Epidermal melanocyte (primary cell): Measurements from ENCODE around the gene CFH.
"Not testable (repeated sequence)": the region's sequence is repeated elsewhere in the genome, so short reads cannot be mapped to it uniquely, and the experiment has no call there.

Source experiments
- DNase-seq: peaks from one replicate; pipeline ENCODE4 v3.0.0; 2011; ENCODE audit warnings: low spot score; ENCODE audit not compliant: insufficient read length

Gene CFH

GRCh38 chr1:196651637-196652215 lies at the start of gene CFH:
Gene CFH, plus strand, starts transcription at chr1:196652043. Its CDS starts 75 bp downstream, at chr1:196652118.
- no peak for DNase-seq

GRCh38 chr1:196603651-196604050 lies 48.2 kb upstream of the CFH start:
- DNase-seq = no peak

- no peak for DNase-seq
Measured at GRCh38 chr1:196607981-196608380, 43.9 kb upstream of the CFH start.

- no peak for DNase-seq
Measured at GRCh38 chr1:196608390-196609369, 43.2 kb upstream of the CFH start, which contains the start of gene KCNT2. Gene KCNT2, minus strand, starts transcription at chr1:196608440. Its CDS starts 131 bp downstream, at chr1:196608309.

GRCh38 chr1:196609370-196609737 lies 42.5 kb upstream of the CFH start:
- DNase-seq = no peak

GRCh38 chr1:196611873-196612272 lies 40.0 kb upstream of the CFH start:
- no peak for DNase-seq

GRCh38 chr1:196619721-196620120 lies 32.1 kb upstream of the CFH start:
- DNase-seq = no peak

GRCh38 chr1:196623079-196623478 lies 28.8 kb upstream of the CFH start:
- no peak for DNase-seq

GRCh38 chr1:196628838-196629237 lies 23.0 kb upstream of the CFH start:
- no peak for DNase-seq

GRCh38 chr1:196637606-196638005 lies 14.2 kb upstream of the CFH start:
- no peak for DNase-seq

GRCh38 chr1:196638466-196638865 lies 13.4 kb upstream of the CFH start:
- DNase-seq = no peak

GRCh38 chr1:196639291-196639690 lies 12.6 kb upstream of the CFH start:
- not testable (repeated sequence) for DNase-seq

- no peak for DNase-seq
Measured at GRCh38 chr1:196640976-196641375, 10.9 kb upstream of the CFH start.

GRCh38 chr1:196649990-196650389 lies 1.9 kb upstream of the CFH start:
- DNase-seq = no peak

GRCh38 chr1:196650403-196650802 lies 1.4 kb upstream of the CFH start:
- DNase-seq = no peak

- no peak for DNase-seq
Measured at GRCh38 chr1:196651079-196651478, 764 bp upstream of the CFH start.

- no peak for DNase-seq
Measured at GRCh38 chr1:196654271-196654670, 2.4 kb downstream of the CFH start.

- no peak for DNase-seq
Measured at GRCh38 chr1:196655071-196655470, 3.2 kb downstream of the CFH start.

- no peak for DNase-seq
Measured at GRCh38 chr1:196655494-196655893, 3.7 kb downstream of the CFH start.

- no peak for DNase-seq
Measured at GRCh38 chr1:196659471-196659870, 7.6 kb downstream of the CFH start.

- no peak for DNase-seq
Measured at GRCh38 chr1:196660272-196660671, 8.4 kb downstream of the CFH start.

GRCh38 chr1:196660852-196661251 lies 9.0 kb downstream of the CFH start:
- DNase-seq = peak; percentile 16

GRCh38 chr1:196661345-196661744 lies 9.5 kb downstream of the CFH start:
- no peak for DNase-seq
